HepG2 (cell line): Measurements from ENCODE around the gene NYAP1. TPM values are rescaled to one million over a fixed set of nuclear protein-coding genes. Genes with fewer than 3 reads are reported as not detected.

ENCODE experiments used
- ATF7-NPFF ChIP-seq: sonication (generic); formaldehyde crosslinking; IDR thresholded peaks from 2 replicates; pipeline ENCODE4 v1.8.1; 2023; ENCODE audit warnings: mild to moderate bottlenecking, low read depth, missing genetic modification reagents, moderate library complexity
- CBX5 ChIP-seq: sonication (generic); formaldehyde crosslinking; IDR thresholded peaks from 2 replicates; pipeline ENCODE4 v1.4.0; 2020; ENCODE audit warnings: missing genetic modification reagents, borderline replicate concordance
- ELF3 ChIP-seq: IDR thresholded peaks from 2 replicates; pipeline ENCODE4 v1.6.1; 2016; ENCODE audit warnings: missing genetic modification reagents, missing compliant biosample characterization
- FOXO1 ChIP-seq: sonication (generic); formaldehyde crosslinking; IDR thresholded peaks from 2 replicates; pipeline ENCODE4 v1.4.0; 2020; ENCODE audit warnings: missing genetic modification reagents
- GATAD2A ChIP-seq: IDR thresholded peaks from 2 replicates; pipeline ENCODE4 v1.6.1; 2016
- HNF4G ChIP-seq, 2 experiments: sonication (generic) in 1 of 2; formaldehyde crosslinking in 1 of 2; IDR thresholded peaks; 2 replicates each; pipeline versions ENCODE4 v1.4.0 to v1.6.1; 2011 to 2020; ENCODE audit warnings: borderline replicate concordance in 2 of 2, low read depth in 2 of 2, mild to moderate bottlenecking in 2 of 2, low read length in 1 of 2, missing genetic modification reagents in 1 of 2, moderate library complexity in 1 of 2
- HNRNPH1 ChIP-seq: fragments of 200-400 bp; formaldehyde crosslinking; optimal IDR thresholded peaks from 2 replicates; pipeline ENCODE3; 2017; ENCODE audit warnings: mild to moderate bottlenecking, low read depth, low read length
- HNRNPL ChIP-seq: fragments of 200-400 bp; formaldehyde crosslinking; IDR thresholded peaks from 2 replicates; pipeline ENCODE4 v1.6.1; 2017; ENCODE audit warnings: mild to moderate bottlenecking, low read depth, low read length
- KDM5B ChIP-seq: sonication (generic); formaldehyde crosslinking; IDR thresholded peaks from 2 replicates; pipeline ENCODE4 v1.4.0; 2020; ENCODE audit warnings: missing genetic modification reagents, mild to moderate bottlenecking, borderline replicate concordance
- NR2F6 ChIP-seq, 2 experiments: IDR thresholded peaks; 2 replicates each; pipeline ENCODE4 v1.6.1; 2016; ENCODE audit warnings: antibody characterized with exemption in 1 of 2, mild to moderate bottlenecking in 1 of 2
- SMC3 ChIP-seq: IDR thresholded peaks from 2 replicates; pipeline ENCODE4 v1.6.1; 2011; ENCODE audit warnings: low read length, improper control_type of control experiment
- SNAPC2 ChIP-seq: sonication (generic); formaldehyde crosslinking; IDR thresholded peaks from 2 replicates; pipeline ENCODE4 v1.8.1; 2022; ENCODE audit warnings: mild to moderate bottlenecking, missing genetic modification reagents
- STAG1 ChIP-seq: sonication (generic); formaldehyde crosslinking; IDR thresholded peaks from 2 replicates; pipeline ENCODE4 v1.4.0; 2020; ENCODE audit warnings: missing genetic modification reagents
- ZNF24 ChIP-seq: fragments of 450-650 bp; IDR thresholded peaks from 2 replicates; pipeline ENCODE4 v1.6.1; 2017; ENCODE audit warnings: antibody characterized with exemption, mild to moderate bottlenecking
- ZNF326 ChIP-seq: sonication (generic); formaldehyde crosslinking; IDR thresholded peaks from 2 replicates; pipeline ENCODE4 v1.4.0; 2020; ENCODE audit warnings: missing genetic modification reagents, borderline replicate concordance
- ZNF605 ChIP-seq: sonication (generic); formaldehyde crosslinking; IDR thresholded peaks from 2 replicates; pipeline ENCODE4 v1.8.0; 2022; ENCODE audit warnings: mild to moderate bottlenecking, missing genetic modification reagents
- polyA plus RNA-seq, 8 experiments: library from polyadenylated mRNA; depleted of rRNA in 3 of 8; stranded (reverse) in 7 of 8; unstranded in 1 of 8; fragments of >200 nt; fragmentation: Illumina TruSeq in 4 of 8; extraction: Trizol in 4 of 8; gene quantifications; 2 replicates each; pipeline versions ENCODE4 v1.2.1 to v1.2.3, GENCODE V29; 2011 to 2016; ENCODE audit warnings: low read depth in 4 of 8, missing spikeins in 1 of 8, mixed read lengths in 1 of 8; ENCODE audit not compliant: insufficient read depth in 1 of 8
- total RNA-seq, 5 experiments: library from RNA; depleted of rRNA; stranded (reverse); fragments of >200 nt; fragmentation: Illumina TruSeq; extraction: Trizol; gene quantifications; 2 replicates each; pipeline ENCODE4 v1.2.3, GENCODE V29; 2016; ENCODE audit warnings: low read depth in 1 of 5
- TF ChIP-seq, protein P1 (sequence below): sonication (generic); formaldehyde crosslinking; IDR thresholded peaks from 2 replicates; pipeline ENCODE4 v1.4.0; 2020; ENCODE audit warnings: missing genetic modification reagents, borderline replicate concordance
- TF ChIP-seq, protein P2 (sequence below): sonication (generic); formaldehyde crosslinking; IDR thresholded peaks from 2 replicates; pipeline ENCODE4 v1.5.1; 2020; ENCODE audit warnings: mild to moderate bottlenecking, missing genetic modification reagents, moderate library complexity
- TF ChIP-seq, protein P3 (sequence below): sonication (generic); formaldehyde crosslinking; IDR thresholded peaks from 2 replicates; pipeline ENCODE4 v1.5.0; 2020; ENCODE audit warnings: missing genetic modification reagents, mild to moderate bottlenecking, borderline replicate concordance
- TF ChIP-seq, protein P4 (sequence below): sonication (generic); formaldehyde crosslinking; IDR thresholded peaks from 2 replicates; pipeline ENCODE4 v1.4.0; 2020; ENCODE audit warnings: mild to moderate bottlenecking, missing genetic modification reagents

The NYAP1 gene
- total and polyA plus RNA-seq, 2 of the 13 experiments (the other 11 are each of a cell fraction or from before 2014, with no cell fraction given): 0.15 to 0.46 TPM

DNA sequence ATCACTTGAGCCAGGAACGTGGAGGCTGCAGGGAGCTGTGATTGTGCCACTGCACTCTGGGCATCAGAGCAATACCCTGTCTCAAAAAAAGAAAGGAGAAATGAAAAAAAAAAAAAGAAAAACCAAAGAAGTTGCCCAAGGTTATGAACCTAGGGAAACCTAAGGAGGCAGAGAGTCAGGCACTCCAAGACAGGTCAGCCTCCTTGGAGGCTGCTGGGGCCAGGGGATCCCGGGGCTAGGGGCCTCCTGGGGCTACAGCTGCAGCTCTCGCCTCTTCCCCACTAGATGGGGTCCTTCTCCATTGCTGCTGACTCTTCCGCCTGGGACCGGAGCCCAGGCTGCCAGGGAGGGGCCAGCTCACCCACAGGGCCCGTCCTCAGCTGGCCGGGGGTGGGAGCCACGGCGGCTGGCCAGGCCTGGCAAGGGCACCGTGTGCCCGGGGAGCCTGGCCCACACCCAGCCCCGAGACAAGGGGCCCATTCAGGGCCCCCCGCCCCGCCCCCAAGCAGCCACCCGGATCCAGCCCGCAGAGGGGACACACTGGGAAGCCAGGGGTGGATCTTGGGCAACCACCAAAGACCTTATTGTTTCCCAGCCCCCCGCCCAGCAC is 17.9 kb upstream of the NYAP1 start (continued):
- TF ChIP-seq FOXO1 (CRISPR knock-in tag) (0 out of 2 replicates have a peak, but pooled peaks have one; percentile 32), GATAD2A (CRISPR knock-in tag) (0 out of 2 replicates have a peak, but pooled peaks have one; percentile 37), ZNF326 (no peak), ELF3 (peak; percentile 74), HNF4G (IDR thresholded peaks at IDR 0.05; ENCODE audit: borderline replicate concordance, low read depth, low read length) (no peak), HNF4G (CRISPR knock-in tag; IDR thresholded peaks at IDR 0.05; ENCODE audit: borderline replicate concordance, low read depth) (0 out of 2 replicates have a peak, but pooled peaks have one; percentile 25), NR2F6 (IDR thresholded peaks at IDR 0.05) (no peak), NR2F6 (CRISPR knock-in tag; IDR thresholded peaks at IDR 0.05) (0 out of 2 replicates have a peak, but pooled peaks have one; percentile 27), STAG1 (CRISPR knock-in tag) (peak; percentile 87), HNRNPH1 (no peak), ZNF24 (no peak), HNRNPL (peak; percentile 95), ATF7-NPFF (CRISPR knock-in tag) (no peak), SNAPC2 (CRISPR knock-in tag) (no peak), KDM5B (CRISPR knock-in tag) (0 out of 2 replicates have a peak, but pooled peaks have one; percentile 25), ZNF605 (CRISPR knock-in tag) (no peak), CBX5 (CRISPR knock-in tag) (peak; percentile 31; the same call in 1 of the 2 replicates), SMC3 (peak; percentile 12; the same call in 1 of the 2 replicates)
- TF ChIP-seq, protein P1, sequence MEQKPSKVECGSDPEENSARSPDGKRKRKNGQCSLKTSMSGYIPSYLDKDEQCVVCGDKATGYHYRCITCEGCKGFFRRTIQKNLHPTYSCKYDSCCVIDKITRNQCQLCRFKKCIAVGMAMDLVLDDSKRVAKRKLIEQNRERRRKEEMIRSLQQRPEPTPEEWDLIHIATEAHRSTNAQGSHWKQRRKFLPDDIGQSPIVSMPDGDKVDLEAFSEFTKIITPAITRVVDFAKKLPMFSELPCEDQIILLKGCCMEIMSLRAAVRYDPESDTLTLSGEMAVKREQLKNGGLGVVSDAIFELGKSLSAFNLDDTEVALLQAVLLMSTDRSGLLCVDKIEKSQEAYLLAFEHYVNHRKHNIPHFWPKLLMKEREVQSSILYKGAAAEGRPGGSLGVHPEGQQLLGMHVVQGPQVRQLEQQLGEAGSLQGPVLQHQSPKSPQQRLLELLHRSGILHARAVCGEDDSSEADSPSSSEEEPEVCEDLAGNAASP (CRISPR knock-in tag): 0 out of 2 replicates have a peak, but pooled peaks have one; percentile 20
- TF ChIP-seq, protein P2, sequence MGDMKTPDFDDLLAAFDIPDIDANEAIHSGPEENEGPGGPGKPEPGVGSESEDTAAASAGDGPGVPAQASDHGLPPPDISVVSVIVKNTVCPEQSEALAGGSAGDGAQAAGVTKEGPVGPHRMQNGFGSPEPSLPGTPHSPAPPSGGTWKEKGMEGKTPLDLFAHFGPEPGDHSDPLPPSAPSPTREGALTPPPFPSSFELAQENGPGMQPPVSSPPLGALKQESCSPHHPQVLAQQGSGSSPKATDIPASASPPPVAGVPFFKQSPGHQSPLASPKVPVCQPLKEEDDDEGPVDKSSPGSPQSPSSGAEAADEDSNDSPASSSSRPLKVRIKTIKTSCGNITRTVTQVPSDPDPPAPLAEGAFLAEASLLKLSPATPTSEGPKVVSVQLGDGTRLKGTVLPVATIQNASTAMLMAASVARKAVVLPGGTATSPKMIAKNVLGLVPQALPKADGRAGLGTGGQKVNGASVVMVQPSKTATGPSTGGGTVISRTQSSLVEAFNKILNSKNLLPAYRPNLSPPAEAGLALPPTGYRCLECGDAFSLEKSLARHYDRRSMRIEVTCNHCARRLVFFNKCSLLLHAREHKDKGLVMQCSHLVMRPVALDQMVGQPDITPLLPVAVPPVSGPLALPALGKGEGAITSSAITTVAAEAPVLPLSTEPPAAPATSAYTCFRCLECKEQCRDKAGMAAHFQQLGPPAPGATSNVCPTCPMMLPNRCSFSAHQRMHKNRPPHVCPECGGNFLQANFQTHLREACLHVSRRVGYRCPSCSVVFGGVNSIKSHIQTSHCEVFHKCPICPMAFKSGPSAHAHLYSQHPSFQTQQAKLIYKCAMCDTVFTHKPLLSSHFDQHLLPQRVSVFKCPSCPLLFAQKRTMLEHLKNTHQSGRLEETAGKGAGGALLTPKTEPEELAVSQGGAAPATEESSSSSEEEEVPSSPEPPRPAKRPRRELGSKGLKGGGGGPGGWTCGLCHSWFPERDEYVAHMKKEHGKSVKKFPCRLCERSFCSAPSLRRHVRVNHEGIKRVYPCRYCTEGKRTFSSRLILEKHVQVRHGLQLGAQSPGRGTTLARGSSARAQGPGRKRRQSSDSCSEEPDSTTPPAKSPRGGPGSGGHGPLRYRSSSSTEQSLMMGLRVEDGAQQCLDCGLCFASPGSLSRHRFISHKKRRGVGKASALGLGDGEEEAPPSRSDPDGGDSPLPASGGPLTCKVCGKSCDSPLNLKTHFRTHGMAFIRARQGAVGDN (CRISPR knock-in tag): peak; percentile 58
- TF ChIP-seq, protein P3, sequence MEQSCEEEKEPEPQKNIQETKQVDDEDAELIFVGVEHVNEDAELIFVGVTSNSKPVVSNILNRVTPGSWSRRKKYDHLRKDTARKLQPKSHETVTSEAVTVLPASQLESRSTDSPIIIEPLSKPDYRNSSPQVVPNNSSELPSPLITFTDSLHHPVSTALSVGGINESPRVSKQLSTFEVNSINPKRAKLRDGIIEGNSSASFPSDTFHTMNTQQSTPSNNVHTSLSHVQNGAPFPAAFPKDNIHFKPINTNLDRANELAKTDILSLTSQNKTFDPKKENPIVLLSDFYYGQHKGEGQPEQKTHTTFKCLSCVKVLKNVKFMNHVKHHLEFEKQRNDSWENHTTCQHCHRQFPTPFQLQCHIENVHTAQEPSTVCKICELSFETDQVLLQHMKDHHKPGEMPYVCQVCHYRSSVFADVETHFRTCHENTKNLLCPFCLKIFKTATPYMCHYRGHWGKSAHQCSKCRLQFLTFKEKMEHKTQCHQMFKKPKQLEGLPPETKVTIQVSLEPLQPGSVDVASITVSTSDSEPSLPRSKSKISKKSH (CRISPR knock-in tag): no peak
- TF ChIP-seq, protein P4, sequence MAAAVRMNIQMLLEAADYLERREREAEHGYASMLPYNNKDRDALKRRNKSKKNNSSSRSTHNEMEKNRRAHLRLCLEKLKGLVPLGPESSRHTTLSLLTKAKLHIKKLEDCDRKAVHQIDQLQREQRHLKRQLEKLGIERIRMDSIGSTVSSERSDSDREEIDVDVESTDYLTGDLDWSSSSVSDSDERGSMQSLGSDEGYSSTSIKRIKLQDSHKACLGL: no peak
